Activated CD8-positive, alpha-beta memory T cell treated with anti-CD3 and anti-CD28 coated beads for 1 hour (primary cell): ENCODE data around the gene CCNI2.
"Not testable (repeated sequence)": the region's sequence is repeated elsewhere in the genome, so short reads cannot be mapped to it uniquely, and the experiment has no call there.

Source experiments
- DNase-seq, 2 donors: peaks; one replicate each; pipeline ENCODE4 v3.0.0-alpha.2; 2020; ENCODE audit warnings: low read depth in 1 of 2; ENCODE audit errors: extremely low read depth in 1 of 2

Gene CCNI2

DNA sequence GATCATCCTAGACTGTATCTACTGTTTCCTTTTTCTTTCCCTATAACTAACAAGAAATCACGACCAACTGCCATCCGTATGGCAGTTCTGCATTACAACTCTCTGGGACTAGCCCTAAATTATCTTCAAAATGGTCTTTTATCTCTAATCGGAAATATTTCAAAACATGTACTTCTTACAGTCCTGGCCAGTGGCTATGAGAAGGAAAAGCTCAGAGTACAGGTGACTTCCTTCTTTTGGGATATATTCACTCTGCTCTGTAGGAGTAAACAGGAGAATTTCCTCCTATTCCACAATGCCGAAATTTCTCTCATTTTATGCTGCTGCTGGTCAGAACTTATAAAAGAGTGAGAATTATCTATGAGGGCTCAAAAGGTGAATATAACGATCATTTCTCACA, 31.6 kb downstream of the CCNI2 start:
- no peak for DNase-seq

DNA sequence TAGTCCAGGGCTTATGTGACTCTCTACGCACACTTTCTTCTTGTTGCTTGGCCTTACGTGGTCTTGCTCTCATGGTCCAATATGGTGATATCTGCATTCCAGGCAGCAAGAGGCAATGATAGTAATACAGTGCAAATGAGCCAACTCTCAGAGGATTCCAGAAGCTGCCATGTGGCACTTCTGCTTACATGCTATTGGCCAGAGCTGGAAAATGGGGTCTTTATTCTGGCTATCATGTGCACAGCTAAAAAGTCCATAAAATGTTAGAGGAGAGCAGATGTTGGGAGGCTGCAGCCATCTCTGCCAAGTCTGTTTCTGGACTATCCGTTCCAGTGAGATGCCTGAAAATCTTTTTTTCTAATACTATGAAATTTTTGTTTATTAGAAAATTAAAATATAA, 32.7 kb downstream of the CCNI2 start:
- no peak for DNase-seq

DNA sequence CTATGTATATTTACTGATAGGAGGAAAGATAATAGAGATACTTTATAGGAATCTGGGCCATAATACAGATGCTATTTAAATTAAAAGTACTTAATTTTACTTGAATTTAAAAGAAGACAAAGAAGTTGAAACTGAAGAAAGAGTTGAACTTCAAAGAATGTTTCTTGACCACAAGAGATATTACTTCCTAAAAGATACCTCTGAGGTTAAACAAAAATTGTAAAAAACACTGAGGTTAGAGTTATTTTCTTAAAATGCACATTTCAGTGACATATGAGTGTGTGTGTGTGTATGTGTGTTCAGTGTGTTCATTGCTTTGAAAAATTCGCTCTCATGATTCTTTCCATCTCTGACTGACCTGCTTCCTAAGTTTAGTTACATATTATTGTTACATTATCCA, 33.4 kb downstream of the CCNI2 start:
- no peak for DNase-seq

DNA sequence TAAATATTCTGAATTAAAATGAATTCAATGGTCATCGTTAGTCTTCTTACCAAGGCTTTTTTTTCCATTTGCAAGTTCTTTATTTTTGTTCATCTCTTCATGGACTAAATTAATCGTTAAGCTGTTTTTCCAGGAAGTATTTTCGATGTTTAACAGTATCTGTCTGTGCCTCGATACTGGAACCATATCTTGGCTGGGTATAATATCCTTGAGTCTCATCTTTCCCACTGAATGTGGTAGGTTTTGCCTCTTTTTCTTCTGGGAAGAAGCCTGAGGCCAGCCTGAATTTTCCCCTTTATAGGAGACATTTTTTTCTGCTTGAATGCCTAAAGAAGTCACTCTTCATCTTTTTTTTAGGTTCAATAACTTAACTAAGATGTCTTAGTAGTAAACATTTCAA, 33.8 kb downstream of the CCNI2 start:
- no peak for DNase-seq

DNA sequence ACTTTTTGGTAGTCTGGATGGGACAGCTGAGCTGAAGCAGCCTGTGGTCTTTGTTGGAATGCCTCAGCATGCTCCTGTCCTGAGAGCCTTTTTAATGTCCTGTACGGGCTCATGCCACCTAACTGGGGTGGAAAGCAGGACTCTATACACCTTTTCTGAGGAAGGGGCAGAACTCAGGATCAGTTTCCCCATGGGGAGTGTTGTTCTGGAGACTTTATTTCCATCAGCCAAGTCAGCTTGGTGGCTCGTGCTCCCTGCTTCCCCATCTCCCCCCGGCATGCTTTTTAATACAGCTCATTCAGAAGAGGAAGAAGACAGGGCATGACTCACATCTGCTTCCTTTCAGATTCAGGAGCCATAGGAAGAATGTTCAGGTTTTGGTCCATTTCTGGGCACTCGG, 34.9 kb downstream of the CCNI2 start:
- DNase-seq: no peak

DNA sequence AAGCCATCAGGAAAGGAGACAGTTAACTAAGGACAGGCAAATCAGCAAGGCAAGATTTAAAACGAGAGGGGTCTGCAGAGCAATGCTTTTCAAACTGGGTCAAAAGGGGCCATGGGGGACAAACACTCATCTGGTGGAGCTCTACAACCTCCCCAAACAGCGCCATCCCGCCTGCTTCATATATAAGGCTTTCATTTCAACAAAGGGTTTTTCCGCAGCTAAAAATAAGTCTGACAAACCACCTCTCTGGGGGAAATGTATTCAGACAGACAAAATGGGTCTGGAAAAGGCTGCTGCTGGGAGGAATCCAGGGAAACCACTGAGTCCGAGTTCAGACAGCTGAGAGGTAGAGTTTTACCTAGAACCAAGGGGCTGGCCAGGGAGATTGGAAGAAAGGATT, 38.1 kb downstream of the CCNI2 start:
- DNase-seq: no peak

DNA sequence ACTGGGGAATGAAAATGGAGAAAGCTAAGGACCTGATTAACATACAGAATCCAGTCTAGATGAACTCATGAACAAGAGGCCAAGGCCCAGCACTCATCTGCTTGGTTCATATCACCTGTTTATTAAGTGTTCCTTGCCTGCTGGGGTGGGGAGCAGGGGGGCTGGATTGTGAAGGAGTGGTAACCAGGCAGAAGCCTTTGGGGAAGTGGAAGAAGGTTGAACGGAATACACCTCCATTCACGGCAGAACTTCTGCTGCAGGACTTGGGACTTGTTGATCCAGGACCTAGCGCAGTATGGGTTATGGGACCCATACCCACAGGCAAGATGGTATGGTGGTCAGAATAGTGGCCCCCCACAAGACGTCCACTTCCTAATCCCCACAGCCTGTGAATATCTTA, 38.6 kb downstream of the CCNI2 start:
- DNase-seq: no peak

DNA sequence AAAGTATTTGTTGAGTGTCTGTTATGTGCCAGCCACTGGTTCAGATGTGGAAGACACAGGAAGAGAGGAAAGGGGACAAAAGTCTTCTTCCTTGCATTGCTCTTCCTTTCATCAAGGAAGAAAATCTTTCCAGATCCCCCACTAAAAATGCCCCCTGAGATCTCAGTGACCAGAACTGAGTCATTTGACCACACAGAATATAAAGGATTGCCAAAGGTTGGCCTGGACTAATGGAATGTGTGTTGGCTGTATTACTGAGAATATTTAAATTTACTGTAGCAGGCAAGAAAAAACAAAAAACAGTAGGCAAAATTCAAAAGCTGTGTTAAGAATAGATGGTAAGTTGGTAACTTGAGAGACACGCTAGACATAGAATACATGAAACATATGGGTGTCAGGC, 39.9 kb downstream of the CCNI2 start:
- no peak for DNase-seq

DNA sequence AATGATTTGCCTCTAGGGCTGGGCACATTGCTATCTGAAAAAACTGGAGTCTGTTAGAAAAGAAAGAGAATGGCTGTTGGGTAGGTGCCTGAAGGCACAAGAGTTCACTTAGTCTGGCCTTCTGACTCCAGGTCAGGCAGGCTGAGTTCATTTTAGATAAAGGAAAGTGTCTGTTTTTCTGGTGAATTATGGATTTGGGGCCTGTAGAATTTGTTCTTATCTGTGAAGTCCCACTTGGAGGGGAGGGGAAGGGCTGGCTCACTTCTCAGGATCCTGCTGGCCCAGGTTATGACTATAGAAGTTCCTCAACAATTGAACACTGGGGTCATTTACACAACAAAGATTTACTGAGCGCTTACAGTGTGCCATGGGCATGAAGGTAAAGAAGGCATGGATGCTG, 41.3 kb downstream of the CCNI2 start:
- no peak for DNase-seq

DNA sequence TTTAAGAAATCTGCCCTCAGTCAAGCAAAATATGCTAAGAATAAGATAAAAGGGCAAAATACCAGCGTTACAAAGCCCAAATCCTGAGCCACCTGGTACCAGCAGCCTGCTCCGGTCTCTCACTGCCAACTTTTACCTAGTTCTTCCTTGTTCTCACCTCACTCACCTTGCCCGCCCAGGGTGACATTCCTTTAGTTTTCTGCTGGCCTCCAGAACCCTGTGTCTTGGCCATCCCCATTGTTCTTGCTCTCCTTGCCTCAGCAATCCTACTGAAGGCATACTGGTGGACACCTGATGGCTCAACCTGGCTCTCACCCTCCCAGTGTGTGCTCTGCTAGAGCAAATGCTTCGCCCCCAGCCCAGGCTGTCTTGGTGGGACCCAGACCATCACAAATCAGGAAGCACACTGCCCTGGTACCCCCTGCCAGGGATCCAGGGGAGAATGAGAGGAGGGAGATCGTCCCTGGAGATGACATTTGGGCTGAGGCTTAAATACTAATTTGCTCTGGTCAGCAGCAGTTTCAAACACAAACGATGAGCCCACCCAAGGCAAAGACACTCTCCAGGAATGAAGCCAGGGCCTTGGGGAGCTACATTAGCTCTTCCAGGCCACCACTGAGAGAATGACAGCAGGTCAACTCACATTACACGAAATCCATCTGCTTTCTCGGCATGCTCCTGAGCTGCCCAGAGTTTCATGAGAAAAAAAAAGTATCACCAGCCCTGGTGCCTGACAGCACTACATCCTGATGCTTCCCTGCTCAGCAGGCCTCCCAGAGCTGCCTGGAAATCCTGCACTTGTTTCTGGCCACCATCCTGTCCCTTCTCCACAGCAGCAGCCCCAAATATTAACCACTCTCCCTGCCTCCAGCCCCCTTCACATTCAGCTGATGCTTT, 42.0 kb downstream of the CCNI2 start:
- DNase-seq: no peak

DNA sequence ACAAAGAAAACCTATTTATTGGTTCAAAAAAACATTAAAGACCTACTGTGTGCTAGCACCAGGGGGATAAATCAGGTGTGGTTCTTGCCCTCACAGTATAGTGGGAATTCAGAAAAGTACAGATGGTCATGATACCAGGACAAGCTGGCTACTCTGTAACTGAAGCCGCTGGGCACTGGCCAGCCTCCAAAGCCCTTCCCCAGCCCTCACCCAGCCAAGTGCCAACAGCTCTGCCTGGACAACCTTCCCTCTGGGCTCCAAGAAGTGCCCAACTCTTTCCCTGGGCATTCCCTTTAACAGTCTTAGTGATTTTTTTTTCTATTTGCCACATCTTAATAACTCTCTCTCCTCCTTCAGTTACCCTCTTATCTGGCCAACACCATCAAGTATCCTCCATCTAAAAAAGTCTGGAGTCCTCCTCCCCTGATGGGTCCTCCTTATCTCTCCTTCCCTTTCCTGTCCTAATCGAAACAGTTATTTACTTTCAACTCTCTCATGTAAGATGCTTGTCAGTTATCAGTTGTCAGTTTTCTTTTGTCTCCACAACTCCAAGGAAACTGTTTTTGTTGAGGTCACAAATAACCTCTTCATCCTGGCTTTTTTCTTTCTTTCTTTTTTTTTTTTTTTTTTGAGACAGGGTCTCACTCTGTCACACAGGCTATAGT, 43.1 kb downstream of the CCNI2 start:
- DNase-seq: no peak

DNA sequence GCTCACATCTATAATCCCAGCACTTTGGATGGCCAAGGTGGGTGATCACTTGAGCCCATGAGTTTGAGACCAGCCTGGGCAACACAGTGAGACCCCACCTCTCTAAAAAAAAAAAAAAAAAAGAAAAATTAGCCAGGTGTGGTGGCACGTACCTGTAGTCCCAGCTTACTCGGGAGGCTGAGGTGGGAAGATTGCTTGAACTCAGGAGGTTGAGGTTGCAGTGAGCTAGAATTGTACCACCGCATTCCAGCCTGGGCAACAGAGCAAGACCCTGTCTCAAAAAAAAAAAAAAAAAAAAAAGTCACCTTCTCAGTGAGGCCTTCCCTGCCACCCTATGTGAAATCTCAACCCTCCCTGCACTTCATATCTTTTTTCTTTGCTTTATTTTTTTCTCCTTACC, 43.8 kb downstream of the CCNI2 start:
- DNase-seq: no peak

DNA sequence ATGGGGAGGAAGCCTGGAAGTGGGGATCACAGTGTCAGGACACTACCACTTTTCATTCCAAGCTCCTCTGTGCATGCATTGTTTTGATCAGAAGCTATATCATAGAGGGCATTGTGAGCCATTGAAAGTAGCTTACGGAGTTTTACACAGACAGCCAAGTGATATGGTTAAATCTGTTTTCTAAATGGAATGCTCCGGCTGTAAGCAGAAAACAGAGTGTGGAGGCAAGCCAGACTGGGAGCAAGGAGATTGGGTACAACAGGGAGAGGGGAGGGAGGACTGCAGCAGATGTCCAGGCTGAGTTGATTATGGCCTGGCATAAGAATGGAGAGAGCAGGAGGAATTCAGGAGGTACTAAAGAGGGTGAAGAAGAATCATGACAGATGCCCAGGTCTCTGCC, 50.4 kb downstream of the CCNI2 start:
- DNase-seq: no peak

DNA sequence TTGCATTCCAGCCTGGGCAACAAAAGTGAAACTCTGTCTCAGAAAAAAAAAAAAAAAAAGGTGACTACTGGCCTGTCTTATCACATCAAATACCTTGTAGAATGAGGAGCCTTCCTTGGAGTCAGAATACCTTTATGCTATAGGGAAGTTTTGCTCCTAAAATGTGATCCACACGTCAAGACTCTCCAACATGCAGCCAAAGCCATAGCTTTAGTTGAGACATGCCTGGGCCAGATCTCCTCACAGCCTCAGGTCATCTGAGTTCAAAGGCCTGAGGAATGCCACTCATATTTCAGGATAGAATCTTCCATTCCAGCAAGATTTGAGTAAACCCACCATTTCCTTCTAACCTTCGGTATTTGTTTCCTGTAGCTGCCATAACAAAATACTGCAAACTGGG, 52.2 kb downstream of the CCNI2 start:
- no peak for DNase-seq

DNA sequence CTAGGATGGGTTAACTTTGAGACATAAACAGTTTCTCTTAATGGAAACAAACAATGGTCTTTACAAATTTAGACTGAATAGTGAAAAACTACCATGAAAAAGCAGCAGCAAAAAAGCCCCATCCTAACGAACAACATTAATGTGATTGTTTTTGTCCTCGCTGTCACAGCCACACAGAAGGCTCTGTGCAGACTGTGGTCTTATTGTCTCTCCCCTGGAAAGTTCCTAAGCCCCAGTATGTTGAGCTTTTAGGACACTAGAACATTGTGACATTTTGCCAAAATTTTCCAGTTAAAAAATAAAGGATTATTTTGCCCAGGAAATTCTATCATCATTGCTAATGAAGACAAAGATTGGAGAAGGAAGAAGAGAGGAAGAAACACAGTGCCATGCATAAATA, 53.3 kb downstream of the CCNI2 start:
- DNase-seq: no peak

DNA sequence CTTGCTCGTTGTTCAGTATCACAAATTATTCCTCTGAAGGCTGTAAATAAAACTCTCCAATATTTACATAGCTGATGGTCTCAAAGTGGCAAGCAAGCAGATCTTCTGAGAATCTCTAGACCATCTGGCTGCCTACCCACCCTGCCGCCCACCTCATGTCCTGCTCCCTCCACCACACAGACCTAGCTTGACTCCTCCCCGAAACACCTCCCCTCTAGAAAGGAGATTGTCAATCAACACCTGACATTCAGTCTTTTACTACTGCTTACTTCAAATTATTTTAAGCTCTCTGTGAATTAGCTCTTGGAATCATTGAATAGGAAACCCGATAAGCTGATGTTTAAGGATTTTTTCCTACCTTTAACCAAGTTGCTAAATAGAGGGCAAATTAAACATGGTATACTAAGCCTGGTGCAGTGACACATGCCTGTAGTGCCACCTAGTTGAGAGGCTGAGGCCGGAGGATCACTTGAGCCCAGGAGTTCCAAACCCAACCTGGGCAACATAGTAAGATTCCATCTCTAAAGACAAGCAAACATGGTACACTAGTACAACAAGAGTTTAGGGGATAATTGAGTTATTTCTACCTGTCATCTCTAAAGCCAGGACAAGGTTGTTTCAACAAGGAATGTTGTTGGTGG, 54.9 kb downstream of the CCNI2 start:
- DNase-seq: no peak

DNA sequence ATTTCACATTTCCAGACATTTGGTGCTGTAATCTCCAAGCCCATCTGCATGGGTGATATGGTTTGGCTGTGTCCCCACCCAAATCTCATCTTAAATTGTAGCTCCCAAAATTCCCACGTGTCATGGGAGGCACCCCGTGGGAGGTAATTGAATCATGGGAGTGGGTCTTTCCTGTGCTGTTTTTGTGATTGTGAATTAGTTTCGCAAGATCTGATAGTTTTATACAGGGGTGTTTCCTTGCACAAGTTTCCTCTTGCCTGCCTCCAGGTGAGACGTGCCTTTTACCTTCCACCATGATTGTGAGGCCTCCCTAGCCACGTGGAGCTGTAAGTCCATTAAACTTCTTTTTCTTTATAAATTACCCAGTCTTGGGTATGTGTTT, 55.5 kb downstream of the CCNI2 start:
- DNase-seq: not testable (repeated sequence)
